SU-DHL-6 (cell line): ENCODE data around the gene BAHD1.

Experiments used
- H2AFZ ChIP-seq: fragments of 200-600 bp; sonication (generic); 2 replicates; pipeline ENCODE4 v1.6.1; 2014; ENCODE audit warnings: low read depth, mild to moderate bottlenecking, moderate library complexity, mixed read lengths, antibody characterized with exemption, low read length; ENCODE audit not compliant: severe bottlenecking
- H3F3A ChIP-seq: fragments of 200-600 bp; shearing (Covaris generic); 2 replicates; pipeline ENCODE4 v1.6.0; 2016; ENCODE audit warnings: antibody characterized with exemption, mild to moderate bottlenecking; ENCODE audit not compliant: insufficient read depth
- H3K27ac ChIP-seq: fragments of 200-600 bp; sonication (generic); 2 replicates; pipeline ENCODE4 v1.5.1; 2016; ENCODE audit warnings: low read depth, mild to moderate bottlenecking, low read length, moderate library complexity, mixed read lengths
- H3K27me3 ChIP-seq: fragments of 200-600 bp; sonication (generic), shearing (Covaris generic); 2 replicates; pipeline ENCODE4 v1.6.0; 2014; ENCODE audit warnings: mild to moderate bottlenecking, low read length
- H3K36me3 ChIP-seq: fragments of 200-600 bp; sonication (generic); 2 replicates; pipeline ENCODE4 v1.6.1; 2014; ENCODE audit warnings: mild to moderate bottlenecking, low read length, mixed read lengths
- H3K4me2 ChIP-seq: fragments of 300-600, 200-600 bp; shearing (Covaris generic), sonication (generic); 2 replicates; pipeline ENCODE4 v1.6.0; 2014; ENCODE audit warnings: low read length, low read depth, mild to moderate bottlenecking; ENCODE audit not compliant: poor library complexity, severe bottlenecking
- H3K4me3 ChIP-seq: fragments of 200-600 bp; sonication (generic); 2 replicates; pipeline ENCODE4 v1.5.1; 2014; ENCODE audit warnings: antibody characterized with exemption, low read length, mild to moderate bottlenecking, mixed read lengths; ENCODE audit not compliant: insufficient read depth, poor library complexity, severe bottlenecking
- H3K79me2 ChIP-seq: fragments of 200-600 bp; sonication (generic); 2 replicates; pipeline ENCODE4 v1.6.1; 2014; ENCODE audit warnings: mild to moderate bottlenecking, low read length, moderate library complexity; ENCODE audit not compliant: insufficient read depth
- H3K9ac ChIP-seq: fragments of 200-600 bp; sonication (generic); 2 replicates; pipeline ENCODE4 v1.7.0; 2014; ENCODE audit warnings: mild to moderate bottlenecking, low read length
- H3K9me2 ChIP-seq: fragments of 200-600 bp; sonication (generic); replicated peaks from 2 replicates; pipeline ENCODE4 v1.6.1; 2014; ENCODE audit warnings: low read length; ENCODE audit not compliant: insufficient read depth
- H3K9me3 ChIP-seq: fragments of 200-600 bp; sonication (generic); 2 replicates; pipeline ENCODE4 v1.6.1; 2014; ENCODE audit warnings: low read length, mixed read lengths; ENCODE audit not compliant: insufficient read depth
- H4K20me1 ChIP-seq: fragments of 200-600 bp; sonication (generic); 2 replicates; pipeline ENCODE4 v1.6.1; 2014; ENCODE audit warnings: low read depth, mild to moderate bottlenecking, antibody characterized with exemption, low read length, moderate library complexity, mixed read lengths
- EZH2phosphoT487 ChIP-seq: fragments of 200-600 bp; sonication (generic), shearing (Covaris generic); conservative IDR thresholded peaks from 2 replicates; pipeline ENCODE4 v1.6.1; 2018; ENCODE audit warnings: mild to moderate bottlenecking, antibody characterized with exemption, low read length, moderate library complexity, mixed read lengths
- TF ChIP-seq, protein P1 (sequence below): fragments of 200-600 bp; sonication (generic); IDR thresholded peaks from one replicate; pipeline ENCODE4 v1.5.1; 2017; ENCODE audit warnings: antibody characterized with exemption, mild to moderate bottlenecking, low read length, moderate library complexity; ENCODE audit not compliant: insufficient read depth, poor library complexity, severe bottlenecking

Gene BAHD1

DNA sequence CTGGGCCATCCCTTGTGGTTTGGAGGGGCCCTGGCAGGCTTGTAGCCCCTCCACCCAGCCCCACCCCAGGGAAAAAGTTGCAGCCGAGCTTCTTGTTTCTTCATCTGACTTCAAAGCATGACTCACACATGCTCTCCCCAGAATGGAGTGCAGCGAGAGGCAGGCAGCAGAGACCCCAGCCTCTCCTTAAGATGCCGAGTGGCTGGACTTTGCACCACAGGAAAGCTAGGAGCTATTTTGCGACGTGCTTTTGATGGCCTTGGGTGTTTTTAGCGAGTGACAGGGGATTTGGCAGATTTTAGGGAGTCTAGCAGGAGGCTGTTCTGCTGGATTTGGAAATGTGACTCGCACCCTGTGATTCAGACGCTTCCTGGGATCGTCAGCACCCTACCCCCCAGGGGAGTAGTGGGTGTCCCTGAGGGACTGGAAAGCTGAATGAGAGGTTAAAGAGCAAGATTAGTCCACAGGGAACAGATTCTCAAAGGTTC lies 14.2 kb downstream of the BAHD1 start:
- no peak overlapping the region for H2AFZ ChIP-seq
- H3K9ac ChIP-seq, result no peak overlapping the region
- H3K27ac ChIP-seq, result no peak overlapping the region
- no peaks in the 10 kb centered on the region for H3K36me3 ChIP-seq
- peaks cover 75% of the 10 kb centered on the region for H3K79me2 ChIP-seq
- H3K9me3 ChIP-seq, result no peaks in the 10 kb centered on the region
- H4K20me1 ChIP-seq, result peaks cover 3% of the 10 kb centered on the region; the same call in 1 of the 2 replicates
- no peaks in the 10 kb centered on the region for H3K27me3 ChIP-seq
- H3F3A ChIP-seq, result no peaks in the 10 kb centered on the region
- no peak overlapping the region for H3K4me2 ChIP-seq
- no peak for TF ChIP-seq EZH2phosphoT487
- TF ChIP-seq, protein P1, sequence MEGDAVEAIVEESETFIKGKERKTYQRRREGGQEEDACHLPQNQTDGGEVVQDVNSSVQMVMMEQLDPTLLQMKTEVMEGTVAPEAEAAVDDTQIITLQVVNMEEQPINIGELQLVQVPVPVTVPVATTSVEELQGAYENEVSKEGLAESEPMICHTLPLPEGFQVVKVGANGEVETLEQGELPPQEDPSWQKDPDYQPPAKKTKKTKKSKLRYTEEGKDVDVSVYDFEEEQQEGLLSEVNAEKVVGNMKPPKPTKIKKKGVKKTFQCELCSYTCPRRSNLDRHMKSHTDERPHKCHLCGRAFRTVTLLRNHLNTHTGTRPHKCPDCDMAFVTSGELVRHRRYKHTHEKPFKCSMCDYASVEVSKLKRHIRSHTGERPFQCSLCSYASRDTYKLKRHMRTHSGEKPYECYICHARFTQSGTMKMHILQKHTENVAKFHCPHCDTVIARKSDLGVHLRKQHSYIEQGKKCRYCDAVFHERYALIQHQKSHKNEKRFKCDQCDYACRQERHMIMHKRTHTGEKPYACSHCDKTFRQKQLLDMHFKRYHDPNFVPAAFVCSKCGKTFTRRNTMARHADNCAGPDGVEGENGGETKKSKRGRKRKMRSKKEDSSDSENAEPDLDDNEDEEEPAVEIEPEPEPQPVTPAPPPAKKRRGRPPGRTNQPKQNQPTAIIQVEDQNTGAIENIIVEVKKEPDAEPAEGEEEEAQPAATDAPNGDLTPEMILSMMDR, result no peak
- no peak overlapping the region for H3K4me3 ChIP-seq
- no peaks in the 10 kb centered on the region for H3K9me2 ChIP-seq

GRCh38 chr15:40456299-40456712 lies 15.6 kb downstream of the BAHD1 start:
- Histone ChIP-seq H3K4me3 (no peak overlapping the region), H2AFZ (no peak overlapping the region), H3K27me3 (no peaks in the 10 kb centered on the region), H3K9ac (no peak overlapping the region), H3K4me2 (no peak overlapping the region), H3F3A (no peaks in the 10 kb centered on the region), H3K9me3 (no peaks in the 10 kb centered on the region), H4K20me1 (peaks cover 3% of the 10 kb centered on the region; the same call in 1 of the 2 replicates), H3K36me3 (no peaks in the 10 kb centered on the region), H3K27ac (no peak overlapping the region), H3K9me2 (no peaks in the 10 kb centered on the region), H3K79me2 (peaks cover 66% of the 10 kb centered on the region)
- TF ChIP-seq, protein P1, result no peak
- no peak for TF ChIP-seq EZH2phosphoT487

GRCh38 chr15:40456738-40457137 lies 16.0 kb downstream of the BAHD1 start:
- no peak overlapping the region for H3K4me3 ChIP-seq
- no peak overlapping the region for H2AFZ ChIP-seq
- peaks cover 63% of the 10 kb centered on the region for H3K79me2 ChIP-seq
- H3F3A ChIP-seq, result no peaks in the 10 kb centered on the region
- no peaks in the 10 kb centered on the region for H3K27me3 ChIP-seq
- TF ChIP-seq, protein P1, result no peak
- no peak for TF ChIP-seq EZH2phosphoT487
- H3K9me3 ChIP-seq, result no peaks in the 10 kb centered on the region
- H3K9me2 ChIP-seq, result no peaks in the 10 kb centered on the region
- H3K9ac ChIP-seq, result no peak overlapping the region
- peaks cover 3% of the 10 kb centered on the region; the same call in 1 of the 2 replicates for H4K20me1 ChIP-seq
- H3K4me2 ChIP-seq, result no peak overlapping the region
- no peaks in the 10 kb centered on the region for H3K36me3 ChIP-seq
- H3K27ac ChIP-seq, result no peak overlapping the region
